Measurements from ENCODE around the gene SPATS2L.

DNA sequence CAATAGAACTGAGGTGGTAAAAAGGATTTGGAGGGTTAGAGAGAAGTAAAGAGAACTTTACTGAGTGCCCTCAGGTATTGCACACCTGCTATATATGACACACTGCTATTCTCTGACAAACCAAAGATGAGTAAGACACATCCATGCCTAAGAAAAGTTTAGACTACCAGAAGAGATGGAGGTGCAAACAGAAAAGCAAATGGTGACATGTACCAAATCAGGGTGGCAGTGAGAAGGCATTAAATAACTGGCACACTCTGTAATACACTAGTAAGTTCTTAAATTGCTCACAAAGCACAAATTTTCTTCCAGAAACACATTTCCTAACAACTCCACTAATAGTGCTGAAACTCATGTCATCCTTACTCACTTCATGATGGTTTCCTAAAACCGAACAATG is 114.8 kb downstream of the SPATS2L start:
- TF ChIP-seq, protein P1, sequence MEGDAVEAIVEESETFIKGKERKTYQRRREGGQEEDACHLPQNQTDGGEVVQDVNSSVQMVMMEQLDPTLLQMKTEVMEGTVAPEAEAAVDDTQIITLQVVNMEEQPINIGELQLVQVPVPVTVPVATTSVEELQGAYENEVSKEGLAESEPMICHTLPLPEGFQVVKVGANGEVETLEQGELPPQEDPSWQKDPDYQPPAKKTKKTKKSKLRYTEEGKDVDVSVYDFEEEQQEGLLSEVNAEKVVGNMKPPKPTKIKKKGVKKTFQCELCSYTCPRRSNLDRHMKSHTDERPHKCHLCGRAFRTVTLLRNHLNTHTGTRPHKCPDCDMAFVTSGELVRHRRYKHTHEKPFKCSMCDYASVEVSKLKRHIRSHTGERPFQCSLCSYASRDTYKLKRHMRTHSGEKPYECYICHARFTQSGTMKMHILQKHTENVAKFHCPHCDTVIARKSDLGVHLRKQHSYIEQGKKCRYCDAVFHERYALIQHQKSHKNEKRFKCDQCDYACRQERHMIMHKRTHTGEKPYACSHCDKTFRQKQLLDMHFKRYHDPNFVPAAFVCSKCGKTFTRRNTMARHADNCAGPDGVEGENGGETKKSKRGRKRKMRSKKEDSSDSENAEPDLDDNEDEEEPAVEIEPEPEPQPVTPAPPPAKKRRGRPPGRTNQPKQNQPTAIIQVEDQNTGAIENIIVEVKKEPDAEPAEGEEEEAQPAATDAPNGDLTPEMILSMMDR (IDR thresholded peaks at IDR 0.05; ENCODE audit: poor library complexity): no peak
- TF ChIP-seq EZH2phosphoT487 (IDR thresholded peaks at IDR 0.05; ENCODE audit: low read depth, severe bottlenecking, unreplicated experiment): no peak
- no peak for TF ChIP-seq EZH2 (IDR thresholded peaks at IDR 0.05; ENCODE audit: borderline replicate concordance)
